Cardiac muscle cell (in vitro differentiated cells and primary cell): ENCODE results near the gene ELOVL1. TPM values are rescaled to one million over a fixed set of nuclear protein-coding genes. Genes with fewer than 3 reads are reported as not detected.

Experiments used
- DNase-seq, 2 donors: peaks; one replicate each; pipeline versions ENCODE4 v3.0.0 to v3.0.0-alpha.2; 2010 to 2017; ENCODE audit warnings: low read depth in 1 of 2, low spot score in 1 of 2
- H3K27ac ChIP-seq: fragments of 200-600 bp; sonication (generic); 2 replicates; pipeline ENCODE4 v1.5.1; 2016
- H3K27me3 ChIP-seq: fragments of 200-600 bp; sonication (generic); 2 replicates; pipeline ENCODE4 v1.6.0; 2016; ENCODE audit warnings: control low read depth
- H3K36me3 ChIP-seq: fragments of 200-600 bp; sonication (generic); 2 replicates; pipeline ENCODE4 v1.5.1; 2016; ENCODE audit warnings: control low read depth
- H3K4me1 ChIP-seq: fragments of 200-600 bp; sonication (generic); 2 replicates; pipeline ENCODE4 v1.8.1; 2017; ENCODE audit warnings: low read depth, mild to moderate bottlenecking, mixed run types
- H3K4me3 ChIP-seq: fragments of 200-600 bp; sonication (generic); 2 replicates; pipeline ENCODE4 v1.5.1; 2016; ENCODE audit warnings: mild to moderate bottlenecking
- H3K9me3 ChIP-seq: fragments of 200-600 bp; sonication (generic); 2 replicates; pipeline ENCODE4 v1.5.1; 2017; ENCODE audit warnings: low read depth, mild to moderate bottlenecking, control low read depth
- polyA plus RNA-seq: library from polyadenylated mRNA; unstranded; fragments of >200 nt; fragmentation: Nextera tagmentation; extraction: Ambion mirVana; gene quantifications from 2 replicates; pipeline ENCODE4 v1.2.1, GENCODE V29; 2016
- total RNA-seq: library from RNA; depleted of rRNA; stranded (reverse); fragments of >200 nt; gene quantifications from 2 replicates; pipeline ENCODE4 v1.2.3, GENCODE V29; 2016
- TF ChIP-seq, protein P1 (sequence below): IDR thresholded peaks from 2 replicates; pipeline ENCODE4 v1.5.1; 2012; ENCODE audit warnings: low read depth, mild to moderate bottlenecking, low read length

ELOVL1 gene
- total and polyA plus RNA-seq, 2 experiments from 2014 or later, result 18.5 to 50.0 TPM

DNA sequence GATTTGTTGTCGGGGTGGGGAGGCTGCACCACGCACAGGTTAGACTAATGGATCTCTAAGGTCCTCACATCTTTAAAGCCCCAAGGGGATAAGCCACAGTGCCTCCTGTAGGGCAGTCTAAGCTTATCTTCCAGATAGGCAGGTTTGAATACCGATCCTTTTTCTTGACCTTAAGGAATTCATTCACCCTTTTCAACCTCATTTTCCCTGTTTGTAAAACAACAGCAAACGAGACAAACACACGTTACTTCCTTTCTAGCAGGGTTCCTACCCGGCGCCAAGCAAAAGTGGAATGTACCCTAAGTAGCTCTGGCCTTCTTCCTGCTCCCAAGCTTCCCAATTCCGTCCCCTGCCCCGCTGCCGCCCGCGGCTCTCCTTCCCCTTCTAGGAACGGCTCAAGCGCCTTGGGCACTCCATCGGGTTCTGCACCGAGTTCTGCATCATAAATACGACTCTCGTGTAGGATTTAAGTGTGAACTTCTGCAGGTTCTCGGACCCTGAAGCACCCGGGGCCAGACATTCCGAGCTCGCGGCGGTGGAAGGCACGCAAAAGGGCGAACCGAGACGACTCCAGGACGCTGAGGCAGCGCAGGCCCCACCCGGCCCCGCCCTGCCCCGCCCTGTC lies 9.6 kb downstream of the ELOVL1 start:
- no peaks in the 10 kb centered on the region for H3K27me3 ChIP-seq
- peak in 1 of 2 donors; percentile 66 for DNase-seq
- H3K4me3 ChIP-seq, result peak overlapping the region; percentile 66
- H3K27ac ChIP-seq, result peak overlapping the region; percentile 94
- peaks cover 28% of the 10 kb centered on the region for H3K36me3 ChIP-seq
- no peaks in the 10 kb centered on the region for H3K9me3 ChIP-seq
- peaks cover 4% of the 10 kb centered on the region for H3K4me1 ChIP-seq
- TF ChIP-seq, protein P1, sequence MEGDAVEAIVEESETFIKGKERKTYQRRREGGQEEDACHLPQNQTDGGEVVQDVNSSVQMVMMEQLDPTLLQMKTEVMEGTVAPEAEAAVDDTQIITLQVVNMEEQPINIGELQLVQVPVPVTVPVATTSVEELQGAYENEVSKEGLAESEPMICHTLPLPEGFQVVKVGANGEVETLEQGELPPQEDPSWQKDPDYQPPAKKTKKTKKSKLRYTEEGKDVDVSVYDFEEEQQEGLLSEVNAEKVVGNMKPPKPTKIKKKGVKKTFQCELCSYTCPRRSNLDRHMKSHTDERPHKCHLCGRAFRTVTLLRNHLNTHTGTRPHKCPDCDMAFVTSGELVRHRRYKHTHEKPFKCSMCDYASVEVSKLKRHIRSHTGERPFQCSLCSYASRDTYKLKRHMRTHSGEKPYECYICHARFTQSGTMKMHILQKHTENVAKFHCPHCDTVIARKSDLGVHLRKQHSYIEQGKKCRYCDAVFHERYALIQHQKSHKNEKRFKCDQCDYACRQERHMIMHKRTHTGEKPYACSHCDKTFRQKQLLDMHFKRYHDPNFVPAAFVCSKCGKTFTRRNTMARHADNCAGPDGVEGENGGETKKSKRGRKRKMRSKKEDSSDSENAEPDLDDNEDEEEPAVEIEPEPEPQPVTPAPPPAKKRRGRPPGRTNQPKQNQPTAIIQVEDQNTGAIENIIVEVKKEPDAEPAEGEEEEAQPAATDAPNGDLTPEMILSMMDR, result peak; percentile 44

DNA sequence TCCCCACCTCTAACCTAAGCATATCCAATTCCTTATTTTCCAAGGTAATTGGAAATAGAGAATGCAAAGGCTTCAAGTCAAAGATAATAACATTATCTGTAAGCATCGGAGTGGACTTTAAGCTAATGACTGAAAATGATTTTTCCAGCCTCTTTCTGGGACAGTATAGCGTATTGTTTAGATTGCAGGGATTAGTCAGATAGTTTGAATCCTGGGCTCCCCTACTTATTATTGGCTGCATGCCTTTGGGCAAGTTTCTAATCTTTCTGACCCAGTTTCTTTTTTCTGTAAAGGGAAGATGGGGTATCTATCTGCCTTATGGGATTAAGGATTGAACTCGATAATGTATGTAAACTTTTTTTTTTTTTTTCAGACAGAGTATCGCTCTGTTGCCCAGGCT lies 10.6 kb downstream of the ELOVL1 start:
- Histone ChIP-seq H3K9me3 (no peaks in the 10 kb centered on the region), H3K27ac (no peak overlapping the region), H3K4me1 (peaks cover 4% of the 10 kb centered on the region), H3K27me3 (no peaks in the 10 kb centered on the region), H3K36me3 (peaks cover 19% of the 10 kb centered on the region), H3K4me3 (no peak overlapping the region)
- DNase-seq, result no peak
- TF ChIP-seq, protein P1, result no peak

DNA sequence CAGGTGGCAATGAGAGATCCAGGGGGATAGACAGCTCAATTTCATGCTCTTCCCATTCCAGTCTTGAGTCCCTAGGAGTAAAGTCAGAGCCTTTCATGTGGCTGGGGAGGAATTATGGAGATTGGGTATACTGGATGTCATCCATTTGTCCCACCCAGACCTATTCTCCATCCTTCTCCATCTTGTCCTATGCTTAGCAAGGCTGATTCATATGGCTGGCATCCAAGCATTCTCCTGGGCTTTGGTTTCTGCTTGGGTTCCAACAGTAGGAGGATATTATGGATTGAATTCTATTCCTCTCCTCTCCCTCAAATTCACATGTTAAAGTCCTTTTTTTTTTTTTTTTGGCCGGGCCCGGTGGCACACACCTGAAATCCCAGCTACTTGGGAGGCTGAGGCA lies 12.9 kb downstream of the ELOVL1 start:
- Histone ChIP-seq H3K4me3 (no peak overlapping the region), H3K4me1 (peaks cover 7% of the 10 kb centered on the region), H3K27ac (no peak overlapping the region), H3K9me3 (no peaks in the 10 kb centered on the region), H3K36me3 (peaks cover under 1% of the 10 kb centered on the region), H3K27me3 (no peaks in the 10 kb centered on the region)
- TF ChIP-seq, protein P1, result no peak
- no peak for DNase-seq

DNA sequence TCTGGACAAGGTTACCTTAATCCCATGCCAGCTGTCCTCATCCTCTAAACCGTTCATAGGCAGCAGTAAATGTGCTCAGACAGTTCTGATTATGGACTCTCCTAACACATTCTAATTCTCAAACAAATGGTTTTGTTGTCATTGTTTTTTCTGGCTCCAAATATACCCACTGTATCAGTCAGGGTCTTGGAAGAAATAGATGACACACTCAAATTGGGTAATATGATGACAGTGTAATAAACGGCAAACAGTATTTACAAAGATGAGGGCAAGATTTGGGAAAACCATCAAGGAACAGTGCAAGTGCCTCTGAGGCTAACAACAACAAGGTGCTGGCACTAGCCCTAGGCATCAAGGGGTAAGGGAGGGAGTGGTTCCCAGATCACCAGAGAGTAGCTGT lies 13.3 kb downstream of the ELOVL1 start:
- Histone ChIP-seq H3K4me3 (no peak overlapping the region), H3K9me3 (no peaks in the 10 kb centered on the region), H3K4me1 (peaks cover 6% of the 10 kb centered on the region), H3K36me3 (no peaks in the 10 kb centered on the region), H3K27ac (no peak overlapping the region), H3K27me3 (no peaks in the 10 kb centered on the region)
- DNase-seq, result no peak
- TF ChIP-seq, protein P1, result no peak

DNA sequence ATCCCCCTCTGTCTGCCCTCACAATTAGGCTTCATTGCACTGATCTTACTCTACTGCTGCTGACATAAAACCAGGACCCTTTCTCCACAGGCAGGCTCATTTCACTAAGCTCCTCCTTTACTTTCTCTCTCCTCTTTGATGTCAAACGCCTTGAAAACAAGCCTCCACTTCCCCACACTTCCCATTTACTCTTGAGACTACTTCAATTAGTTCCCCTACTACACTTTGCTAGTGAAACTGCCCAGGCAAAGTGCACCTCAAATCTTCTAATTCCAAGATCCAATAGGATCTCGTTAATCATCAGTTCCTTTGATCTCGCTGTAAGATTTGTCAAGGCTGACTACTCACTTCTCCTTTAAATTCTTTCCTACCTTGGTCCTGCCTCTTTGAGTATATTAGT lies 14.9 kb downstream of the ELOVL1 start:
- no peak overlapping the region for H3K4me3 ChIP-seq
- no peak for DNase-seq
- no peaks in the 10 kb centered on the region for H3K9me3 ChIP-seq
- peaks cover 11% of the 10 kb centered on the region for H3K4me1 ChIP-seq
- no peaks in the 10 kb centered on the region for H3K36me3 ChIP-seq
- TF ChIP-seq, protein P1, result no peak
- H3K27me3 ChIP-seq, result no peaks in the 10 kb centered on the region
- no peak overlapping the region for H3K27ac ChIP-seq
